HG02571 (cell line): ENCODE results near the gene CASK.
"Not testable (repeated sequence)": the region's sequence is repeated elsewhere in the genome, so short reads cannot be mapped to it uniquely, and the experiment has no call there.

Experiments
- ATAC-seq: cut with Tn5 transposase; IDR thresholded peaks from one replicate; pipeline ENCODE4 v1.9.1; 2021; ENCODE audit warnings: mild to moderate bottlenecking, moderate library complexity; ENCODE audit not compliant: unreplicated experiment

Gene CASK

DNA sequence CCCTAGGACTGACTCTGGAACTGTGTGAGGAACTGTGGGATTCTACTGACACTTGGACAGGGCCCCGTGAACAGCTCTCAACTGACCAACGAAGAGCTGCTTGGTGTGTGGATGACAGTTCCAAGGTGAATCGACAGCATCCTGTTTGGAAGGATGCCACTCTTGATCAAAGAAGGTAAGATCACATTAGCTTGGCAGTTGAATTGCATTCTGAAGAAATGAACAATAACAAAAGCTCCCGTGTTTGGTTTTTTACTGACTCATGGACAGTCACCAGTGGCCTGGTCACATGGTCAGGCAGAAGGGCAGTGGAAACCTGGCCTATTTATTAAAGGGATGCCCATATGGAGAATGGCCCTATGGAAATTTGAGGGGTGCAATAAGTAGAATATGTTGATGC is 267.7 kb downstream of the CASK start:
- ATAC-seq = no peak

DNA sequence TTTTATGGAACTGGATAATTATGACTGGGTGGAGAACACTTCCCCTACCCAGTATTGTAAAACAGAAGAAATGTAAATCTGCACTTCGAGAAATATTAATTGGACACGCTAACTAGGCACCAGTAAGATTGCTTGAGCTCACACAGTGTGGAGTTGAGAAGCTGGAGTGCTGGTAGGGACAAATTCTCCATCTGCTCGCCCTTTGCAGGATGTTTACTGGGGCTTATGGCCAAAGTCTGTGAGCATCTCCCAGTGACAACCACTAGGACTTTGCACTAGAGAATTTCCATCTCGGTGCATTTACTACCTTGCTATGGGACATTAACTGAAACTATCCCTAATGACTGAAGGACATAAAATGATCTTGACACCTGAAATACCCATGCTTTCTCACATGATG is 268.3 kb downstream of the CASK start:
- no peak for ATAC-seq

DNA sequence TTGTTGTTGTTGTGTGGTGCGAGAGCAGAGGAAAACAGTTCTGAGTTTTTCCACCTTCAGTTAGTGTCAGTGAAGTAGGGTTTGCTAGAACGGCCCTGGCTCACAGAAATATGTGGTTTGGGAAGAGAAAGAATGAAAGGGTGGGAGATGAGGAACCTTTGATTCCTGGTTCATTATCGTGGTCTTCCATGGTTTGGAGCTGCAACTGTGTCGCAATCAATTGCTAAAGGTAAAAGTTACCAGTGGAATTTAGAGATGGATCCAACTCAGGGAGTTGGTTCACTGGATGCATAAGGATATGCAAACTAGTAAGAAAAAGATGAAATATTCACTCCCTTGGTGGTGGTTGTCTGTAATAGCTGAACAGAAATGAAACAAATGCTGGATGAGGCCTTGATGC is 270.2 kb downstream of the CASK start:
- no peak for ATAC-seq

DNA sequence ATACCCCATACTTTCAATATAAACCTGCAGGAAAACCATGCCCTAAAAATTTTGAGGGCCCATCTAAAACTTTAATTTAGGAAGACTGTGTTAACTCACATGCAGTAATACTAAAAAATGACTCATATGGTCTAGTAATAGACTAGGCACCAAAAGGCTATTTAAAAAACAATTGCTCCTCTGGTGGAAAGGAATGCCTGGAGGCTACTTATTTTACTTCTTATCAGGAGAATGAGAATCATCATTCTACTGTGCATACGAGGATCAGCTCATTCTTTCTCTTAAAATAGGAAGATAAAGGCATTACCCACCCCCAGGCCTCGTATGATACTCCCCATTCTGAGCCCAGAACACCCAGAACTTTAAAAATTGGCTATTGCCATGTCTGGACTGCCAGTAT is 277.2 kb downstream of the CASK start:
- ATAC-seq = not testable (repeated sequence)

DNA sequence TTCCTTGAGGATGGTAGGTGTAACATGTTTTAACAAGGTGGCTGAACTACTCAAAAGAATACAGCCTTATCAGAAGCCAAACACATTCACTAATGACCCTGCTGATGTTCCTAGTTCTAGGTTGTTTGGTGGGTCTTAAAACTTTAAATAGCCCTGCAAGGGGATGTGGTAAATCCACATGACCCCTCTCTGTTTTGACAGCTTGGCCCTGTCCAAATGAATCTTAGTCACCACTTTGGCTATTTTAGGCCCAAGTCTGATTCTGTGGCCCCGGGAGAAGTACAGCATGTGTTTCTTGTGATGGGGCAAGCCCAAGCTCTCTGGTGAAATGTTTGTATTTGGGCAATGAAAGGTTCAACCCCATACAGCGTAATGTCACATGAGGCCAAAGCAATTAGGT is 289.1 kb downstream of the CASK start:
- no peak for ATAC-seq

DNA sequence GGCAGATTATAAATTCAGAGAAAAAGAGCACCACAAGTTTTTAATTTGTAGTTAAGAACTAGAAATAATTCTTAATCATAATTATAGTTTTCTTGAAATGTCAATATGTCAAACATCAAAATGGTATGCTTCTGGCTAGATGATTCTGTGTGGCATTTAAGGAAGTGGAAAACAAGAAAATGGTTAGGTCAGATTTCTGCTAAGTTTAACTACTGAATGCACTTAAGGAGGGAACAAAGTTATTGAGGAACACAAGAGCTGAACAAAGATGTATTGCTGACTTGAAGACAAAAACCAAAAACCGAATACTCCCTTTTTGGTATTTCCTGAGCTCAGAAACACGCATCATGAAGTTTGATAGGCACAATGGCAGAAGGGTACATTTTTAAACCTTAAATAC is 293.3 kb downstream of the CASK start:
- no peak for ATAC-seq

DNA sequence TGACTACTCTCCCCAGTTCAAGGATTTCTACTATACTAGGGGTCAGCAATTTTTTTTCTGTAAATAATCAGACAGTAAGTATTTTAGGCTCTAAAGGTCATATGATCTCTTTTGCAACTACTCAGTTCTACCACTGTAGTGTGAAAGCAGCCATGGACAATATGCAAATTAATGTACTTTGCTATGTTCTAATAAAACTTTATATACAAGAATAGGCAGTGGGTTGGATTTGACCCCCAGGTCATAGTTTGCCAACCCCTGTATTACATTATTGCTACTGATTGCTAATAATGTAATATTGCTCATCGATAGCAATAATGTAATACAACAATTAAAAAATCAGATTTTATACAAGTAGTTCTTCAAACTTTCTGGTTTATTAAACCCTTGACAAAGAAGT is 293.8 kb downstream of the CASK start:
- ATAC-seq = no peak

DNA sequence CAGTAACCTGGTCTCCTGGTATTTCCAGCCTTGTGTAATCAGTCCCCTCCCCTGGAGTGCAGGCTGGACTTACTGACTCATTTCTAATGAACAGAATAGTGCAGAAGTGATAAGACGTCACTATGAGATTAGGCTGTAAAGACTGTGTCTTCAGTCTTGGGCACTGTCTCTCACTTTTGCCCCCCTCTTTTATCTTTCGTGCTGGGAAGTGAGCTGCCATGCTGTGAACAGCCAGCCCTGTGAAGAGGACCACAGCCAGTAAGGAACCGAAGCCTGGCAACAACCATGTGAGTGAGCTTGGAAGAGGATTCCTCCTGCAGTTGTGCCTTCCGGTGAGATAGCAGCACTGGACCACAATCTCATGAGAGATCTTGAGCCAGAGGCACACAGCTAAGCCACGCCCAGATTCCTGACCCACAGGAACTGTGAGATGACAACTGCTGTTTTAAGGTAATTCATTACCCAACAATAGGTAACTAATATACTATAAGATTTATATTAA is 302.1 kb downstream of the CASK start:
- no peak for ATAC-seq

DNA sequence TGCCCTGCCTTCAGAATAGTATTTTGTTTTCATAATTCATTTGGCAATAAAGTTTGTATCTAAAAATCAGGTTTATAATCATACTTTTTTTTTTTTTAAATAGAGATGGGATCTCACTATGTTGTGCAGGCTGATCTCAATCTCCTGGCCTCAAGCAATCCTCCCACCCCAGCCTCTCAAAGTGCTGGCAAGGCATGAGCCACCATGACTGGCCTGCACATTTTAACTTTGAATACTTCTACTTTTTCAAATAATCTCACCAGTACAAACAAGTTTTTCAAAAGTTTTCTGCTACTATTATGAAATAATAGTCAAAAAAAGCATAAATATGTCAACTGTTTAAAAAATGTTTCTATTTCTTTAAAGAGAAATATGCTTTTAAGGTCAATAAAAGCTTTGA is 304.1 kb downstream of the CASK start:
- no peak for ATAC-seq

DNA sequence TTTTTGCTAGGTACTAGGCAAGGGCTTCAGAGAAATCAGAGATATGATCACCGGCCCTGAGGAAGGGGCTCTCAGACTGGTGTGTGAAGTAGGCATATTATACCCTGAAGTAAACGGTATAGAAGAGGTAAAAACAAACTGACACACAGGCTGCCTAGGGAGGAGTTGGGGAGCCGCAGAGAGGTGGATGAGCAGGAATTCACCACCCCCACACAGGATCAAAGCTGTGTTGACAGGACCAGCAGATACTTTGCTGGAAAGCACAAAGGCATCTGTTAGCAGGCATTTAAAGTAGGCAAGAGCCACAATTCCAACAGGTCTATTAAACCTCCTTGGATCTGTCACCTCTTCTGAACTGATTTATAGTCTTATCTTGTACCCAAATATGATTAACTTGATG is 306.4 kb downstream of the CASK start:
- no peak for ATAC-seq

DNA sequence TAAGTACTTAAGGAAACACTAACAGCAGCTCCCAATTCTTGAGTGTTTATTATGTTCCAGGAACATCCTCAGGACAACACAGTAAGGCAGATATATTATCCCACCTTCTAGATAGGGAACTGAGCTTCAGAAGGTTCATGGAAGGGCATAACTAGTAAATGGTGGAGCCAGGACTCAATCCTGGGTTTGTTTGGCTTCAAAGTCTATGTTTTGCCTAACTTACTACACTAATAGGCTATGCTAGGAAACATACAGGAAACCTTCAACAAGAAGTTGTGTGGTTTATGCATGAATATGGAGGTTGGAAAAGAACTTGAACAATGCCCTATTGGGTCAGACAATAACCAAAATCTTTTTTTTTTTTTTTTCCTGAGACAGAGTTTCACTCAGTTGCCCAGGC is 307.1 kb downstream of the CASK start:
- no peak for ATAC-seq

DNA sequence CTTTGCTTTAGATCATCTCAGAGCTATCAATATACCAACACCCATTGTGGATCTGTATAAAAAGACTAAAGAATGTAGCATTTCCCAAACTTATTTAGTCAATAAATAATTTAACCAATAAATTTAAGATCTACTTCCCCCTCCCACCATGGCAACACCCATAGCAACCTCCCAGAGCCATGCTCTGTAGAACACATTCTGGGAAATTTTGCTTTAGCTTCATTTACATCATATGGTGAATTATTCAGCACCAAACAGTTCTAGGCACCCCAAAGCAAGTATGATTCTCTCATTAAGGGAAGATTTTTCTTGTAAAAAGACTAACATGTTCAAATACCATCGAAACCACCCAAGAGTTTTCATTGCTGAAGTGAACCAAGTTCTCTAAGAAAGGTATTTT is 315.1 kb downstream of the CASK start:
- ATAC-seq = no peak

DNA sequence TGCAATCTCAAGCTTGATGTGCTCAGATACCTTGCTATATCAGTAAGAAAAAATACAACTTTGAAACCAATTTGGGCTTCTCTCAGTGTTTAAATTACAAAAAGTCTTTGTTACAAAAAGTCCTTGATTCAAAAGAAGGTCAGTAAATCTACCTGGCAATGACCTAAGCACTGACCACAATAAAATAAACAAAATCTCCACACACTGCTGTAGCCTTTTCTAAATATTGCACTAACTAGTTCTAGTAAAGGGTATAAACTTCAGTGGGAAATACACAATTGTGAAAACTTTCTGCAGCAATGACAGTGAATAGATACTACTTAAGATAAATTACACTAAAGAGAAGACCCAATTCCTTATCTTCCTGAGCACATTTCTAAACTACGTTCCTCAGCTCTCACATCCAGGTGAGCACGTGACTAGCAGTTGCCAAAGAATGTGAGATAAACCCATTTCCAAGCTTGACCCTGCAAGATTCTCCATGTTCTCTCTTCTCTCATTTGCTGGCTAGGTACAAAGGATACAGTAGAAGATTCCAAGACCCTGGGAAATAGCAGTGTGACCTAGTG is 316.0 kb downstream of the CASK start:
- ATAC-seq = no peak

DNA sequence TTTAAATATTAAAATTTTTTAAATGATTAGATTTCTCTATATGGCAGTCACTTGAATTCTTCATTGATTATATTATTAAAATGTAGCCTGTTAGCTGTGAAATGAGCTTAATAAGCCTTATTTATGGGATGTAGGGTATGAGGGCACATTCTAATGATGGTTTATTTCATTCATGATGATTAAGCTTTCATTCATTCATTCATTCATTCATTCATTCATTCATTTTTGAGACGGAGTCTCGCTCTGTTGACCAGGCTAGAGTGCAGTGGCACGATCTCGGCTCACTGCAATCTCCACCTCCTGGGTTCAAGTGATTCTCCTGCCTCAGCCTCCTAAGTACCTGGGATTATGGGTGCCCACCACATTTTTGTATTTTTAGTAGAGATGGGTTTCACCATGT is 317.3 kb downstream of the CASK start:
- ATAC-seq = not testable (repeated sequence)

DNA sequence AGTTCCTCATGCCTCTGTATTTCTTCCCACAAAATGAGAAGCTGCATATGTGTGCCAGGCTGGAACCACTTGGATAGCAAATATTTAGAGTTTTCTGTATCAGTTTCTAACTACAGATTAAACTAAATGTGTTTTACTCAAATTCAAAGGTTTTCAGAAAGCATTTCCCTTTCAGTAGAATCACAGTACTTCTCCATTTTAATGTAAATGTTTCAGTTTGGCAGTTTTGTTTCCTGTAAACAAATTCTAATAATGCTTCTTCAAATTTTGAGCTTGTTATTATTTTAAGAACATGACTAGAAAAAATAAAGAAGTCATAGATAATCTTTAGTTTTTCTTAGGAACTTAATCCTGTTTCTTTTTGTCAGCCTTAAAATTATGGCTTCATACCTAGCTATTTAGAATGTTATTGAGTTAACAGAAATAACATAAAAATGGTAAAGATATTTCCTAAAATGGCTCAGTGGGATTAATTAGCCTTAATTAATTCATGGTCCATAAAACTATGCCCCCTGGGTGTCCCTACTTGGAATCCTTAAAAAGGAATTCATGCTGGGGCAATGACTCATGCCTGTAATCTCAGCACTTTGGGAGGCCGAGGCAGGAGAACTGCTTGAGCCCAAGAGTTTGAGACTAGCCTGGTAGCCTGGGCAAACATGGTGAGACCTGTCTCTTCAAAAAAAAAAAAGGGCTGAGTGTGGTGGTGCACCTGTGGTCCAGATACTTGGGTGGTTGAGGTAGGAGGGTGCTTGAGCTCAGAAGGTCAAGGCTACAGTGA is 318.4 kb downstream of the CASK start:
- no peak for ATAC-seq

DNA sequence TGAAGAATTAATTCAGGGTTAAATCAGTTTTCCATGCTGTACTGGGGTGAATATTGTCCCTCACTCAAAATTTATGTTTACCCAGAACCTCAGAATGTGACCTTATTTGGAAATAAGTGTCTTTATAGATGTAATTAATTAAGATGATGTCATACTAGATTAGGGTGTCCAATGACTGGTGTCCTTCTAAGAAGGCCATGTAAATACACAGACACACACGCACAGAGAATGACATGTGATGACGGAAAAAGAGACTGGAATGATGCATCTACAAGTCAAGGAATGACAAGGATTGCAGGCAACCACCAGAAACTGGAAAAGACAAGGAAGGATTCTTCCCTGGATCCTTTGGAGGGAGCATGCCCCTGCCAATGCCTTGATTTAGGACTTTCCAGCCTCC is 319.2 kb downstream of the CASK start:
- ATAC-seq = no peak

DNA sequence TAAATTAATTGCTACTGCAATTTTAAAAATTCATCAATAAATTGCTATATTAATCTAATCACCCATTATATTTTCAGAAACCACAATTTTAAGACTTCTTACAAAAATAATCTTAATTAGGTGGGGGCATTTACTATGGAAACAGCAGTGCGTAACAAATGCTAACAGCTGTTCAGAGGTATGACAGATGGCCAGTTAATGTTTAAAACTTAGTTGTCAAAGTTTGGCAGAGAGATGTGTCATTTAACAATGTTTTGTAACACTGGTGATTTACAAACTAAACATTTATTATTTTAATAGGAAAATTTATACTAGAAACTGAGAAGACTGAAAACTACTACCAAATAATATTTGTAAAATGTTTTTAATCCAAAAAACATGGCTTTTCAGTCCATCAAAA is 319.8 kb downstream of the CASK start:
- ATAC-seq = no peak

DNA sequence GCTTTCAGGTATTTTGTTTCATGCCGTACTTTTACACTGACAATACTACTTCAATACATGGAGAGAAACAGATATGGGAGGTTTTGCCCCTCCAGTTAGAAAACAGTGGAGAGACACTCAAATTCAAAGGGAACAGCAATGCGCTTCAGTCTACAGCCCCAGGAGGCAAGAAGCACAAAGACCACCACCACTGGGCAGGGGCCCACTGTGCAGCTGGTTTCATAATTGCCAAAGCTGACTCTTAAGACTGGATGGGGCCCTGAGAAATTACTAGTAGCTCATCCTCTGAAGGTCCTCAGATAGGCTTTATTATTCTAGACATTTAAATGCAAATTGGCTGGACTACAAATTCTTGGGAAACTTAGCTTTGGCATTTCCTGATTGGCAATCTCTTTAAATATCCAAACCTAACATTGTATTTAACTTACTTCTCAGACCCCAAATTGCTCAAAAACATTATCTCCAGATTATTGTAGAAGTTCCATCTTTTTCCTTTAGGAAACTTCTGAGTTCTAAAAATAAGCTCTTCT is 320.5 kb downstream of the CASK start:
- no peak for ATAC-seq

DNA sequence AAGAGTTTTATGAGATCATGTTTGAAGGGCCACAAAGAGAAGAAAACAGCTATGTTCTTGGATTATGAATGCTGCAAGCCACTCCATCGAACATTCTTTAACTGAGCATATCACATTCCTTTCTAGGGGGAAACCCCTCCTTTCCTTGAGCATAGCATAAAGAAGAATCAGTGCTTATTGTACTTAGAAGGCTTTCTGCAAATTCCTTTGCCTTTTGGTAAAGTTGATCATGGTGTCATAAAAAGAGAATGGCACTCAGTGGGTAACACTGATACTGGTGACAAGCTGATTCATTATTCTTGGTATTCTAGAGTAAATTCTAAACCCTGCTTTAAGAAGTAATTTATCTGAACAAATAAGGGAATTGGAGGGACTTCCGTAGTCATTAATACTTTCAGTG is 323.1 kb downstream of the CASK start:
- no peak for ATAC-seq

DNA sequence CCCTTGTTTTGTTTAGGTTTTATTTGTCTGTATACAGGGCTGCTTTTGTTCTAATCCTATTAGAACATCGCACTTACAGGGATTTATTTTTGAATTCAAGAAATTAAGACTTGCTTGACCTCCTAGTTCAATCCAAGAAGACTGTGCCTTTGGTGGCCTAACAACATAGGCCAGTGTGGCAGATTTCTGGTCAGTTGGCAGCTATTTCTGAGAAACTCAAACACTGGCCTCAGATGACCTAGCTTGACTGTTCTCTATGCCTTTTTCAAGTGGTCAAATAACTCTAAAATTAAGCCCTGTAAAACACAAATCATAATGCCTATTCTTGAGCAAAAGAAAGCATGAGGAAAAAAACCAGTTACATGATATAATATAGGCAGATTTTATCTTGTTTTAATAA is 323.8 kb downstream of the CASK start:
- no peak for ATAC-seq

DNA sequence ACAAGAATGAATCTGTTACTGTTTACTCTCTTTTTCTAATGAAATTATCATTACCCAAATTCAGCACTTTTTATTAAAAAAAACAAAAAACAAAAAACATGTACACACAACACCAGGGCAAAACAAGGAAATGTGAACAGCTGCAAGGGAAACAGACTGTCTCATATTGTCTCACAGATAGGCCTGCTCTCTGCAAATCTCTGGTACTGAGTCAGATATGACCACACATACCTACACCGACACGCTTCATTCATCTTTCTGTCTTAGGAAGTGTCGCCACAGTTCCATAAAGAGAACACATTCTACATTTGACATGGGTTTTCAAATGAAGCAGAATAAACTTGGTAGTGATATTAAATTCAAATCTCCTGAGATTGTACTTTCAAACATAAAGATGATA is 326.8 kb downstream of the CASK start:
- ATAC-seq = peak; percentile 77

DNA sequence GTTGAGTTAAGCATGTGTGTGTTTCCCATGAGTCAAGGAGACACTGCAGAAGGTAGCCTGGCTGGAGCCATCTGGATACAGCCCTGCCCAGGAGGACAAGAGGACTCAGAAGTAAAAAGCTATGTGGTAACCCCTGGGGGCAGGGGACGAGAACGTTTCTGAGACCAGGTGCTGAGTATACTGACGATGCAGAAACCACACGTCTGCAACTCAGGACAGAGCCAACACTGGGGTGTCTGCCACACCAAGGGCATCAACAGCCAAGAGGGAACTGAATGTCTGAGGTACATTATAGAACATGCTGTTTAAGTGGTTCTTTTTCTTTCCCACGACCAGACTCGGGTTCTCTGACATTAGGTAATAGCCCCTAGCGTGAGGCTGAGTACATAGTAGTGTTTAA is 328.7 kb downstream of the CASK start:
- no peak for ATAC-seq

DNA sequence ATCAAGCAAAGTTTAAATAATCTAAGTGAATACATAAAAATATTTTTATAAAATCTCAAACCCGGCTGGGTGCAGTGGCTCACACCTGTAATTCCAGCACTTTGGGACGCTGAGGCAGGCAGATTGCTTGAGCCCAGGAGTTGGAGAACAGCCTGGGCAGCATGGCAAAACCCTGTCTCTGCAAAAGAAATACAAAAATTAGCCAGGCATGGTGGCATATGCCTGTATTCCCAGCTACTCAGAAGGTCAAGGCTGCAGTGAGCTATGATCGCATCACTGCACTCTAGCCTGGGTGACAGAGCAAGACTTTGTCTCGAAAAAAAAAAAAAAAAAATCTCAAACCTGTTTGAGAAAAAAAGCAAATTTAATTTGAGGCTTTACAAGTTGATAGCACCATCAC is 331.4 kb downstream of the CASK start:
- ATAC-seq = no peak
